ENCODE results near the gene EEPD1.
"Not testable (repeated sequence)": the region's sequence is repeated elsewhere in the genome, so short reads cannot be mapped to it uniquely, and the experiment has no call there.

The EEPD1 gene

DNA sequence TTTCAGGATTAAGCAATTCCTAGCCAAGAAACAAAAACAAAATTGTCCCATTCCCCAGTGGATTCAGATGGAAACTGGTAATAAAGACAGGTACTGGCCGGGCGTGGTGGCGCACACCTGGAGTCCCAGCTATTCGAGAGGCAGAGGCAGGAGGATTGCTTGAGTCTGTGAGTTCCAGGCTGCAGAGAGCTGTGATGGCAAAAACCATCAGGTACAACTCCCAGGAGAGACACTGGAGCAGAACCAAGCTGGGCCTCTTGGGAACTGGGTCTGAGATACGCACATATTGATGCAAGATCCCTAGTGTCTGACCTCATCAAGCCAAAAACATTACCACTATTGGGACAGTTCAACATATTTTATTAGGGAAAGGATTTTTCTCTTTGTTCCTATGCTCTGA, 152.6 kb downstream of the EEPD1 start:
- DNase-seq: no peak

DNA sequence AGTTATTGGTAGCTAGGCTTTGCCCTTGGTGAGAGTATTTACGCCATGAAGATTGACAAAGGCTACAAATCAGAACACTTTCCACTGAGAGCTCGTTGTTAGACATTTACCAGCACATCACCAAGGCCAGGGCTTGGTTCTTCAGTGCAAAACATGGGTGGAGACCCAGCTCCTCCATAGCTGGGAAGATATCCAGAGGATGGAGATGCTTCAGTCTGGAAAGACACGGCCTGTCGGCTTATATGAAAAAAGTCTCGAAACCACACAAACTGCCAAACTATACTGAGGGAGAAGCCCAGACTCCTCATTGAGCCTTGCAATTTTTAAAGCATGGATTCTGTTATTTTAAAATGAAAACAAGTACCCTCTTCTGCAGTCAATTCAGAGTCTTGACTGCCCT, 153.2 kb downstream of the EEPD1 start:
- DNase-seq: no peak

DNA sequence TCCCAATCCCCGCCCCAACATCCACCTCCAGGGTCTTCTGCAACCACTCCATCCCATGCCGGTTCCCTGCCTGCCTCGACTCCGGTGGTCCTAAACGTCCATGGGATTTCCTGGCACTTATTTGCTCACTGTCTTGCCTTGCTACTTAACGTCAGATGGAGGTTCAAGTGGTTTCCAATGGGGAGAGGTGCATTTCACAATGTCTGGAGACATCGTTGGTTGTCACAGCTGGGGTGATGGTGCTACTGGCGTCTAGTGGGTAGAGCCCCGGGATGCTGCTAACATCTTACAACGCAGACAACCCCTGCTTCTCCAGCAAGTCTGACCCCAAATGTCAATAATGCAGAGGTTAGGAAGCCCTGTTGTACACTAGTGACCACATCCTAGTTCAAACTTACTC, 153.7 kb downstream of the EEPD1 start:
- DNase-seq: no peak

DNA sequence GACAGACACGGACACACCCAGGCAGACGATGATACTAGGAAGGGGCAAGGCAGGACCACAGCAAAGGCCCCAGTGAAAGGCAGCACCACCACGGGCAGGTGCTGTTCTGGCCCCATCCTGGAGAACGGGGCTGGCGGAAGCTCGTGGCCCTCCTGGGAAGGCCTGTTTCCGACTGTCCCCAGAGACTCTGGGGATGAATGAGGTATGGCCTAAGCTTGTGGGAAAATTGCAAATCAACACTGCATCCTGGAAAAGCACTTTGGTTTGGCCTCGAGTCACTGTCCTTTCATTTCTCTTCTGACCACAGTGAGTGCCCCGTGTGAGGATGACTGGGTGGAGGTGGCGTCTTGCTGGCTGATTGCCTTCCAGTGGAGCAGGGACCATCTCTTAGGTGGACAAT, 155.0 kb downstream of the EEPD1 start:
- no peak for DNase-seq

DNA sequence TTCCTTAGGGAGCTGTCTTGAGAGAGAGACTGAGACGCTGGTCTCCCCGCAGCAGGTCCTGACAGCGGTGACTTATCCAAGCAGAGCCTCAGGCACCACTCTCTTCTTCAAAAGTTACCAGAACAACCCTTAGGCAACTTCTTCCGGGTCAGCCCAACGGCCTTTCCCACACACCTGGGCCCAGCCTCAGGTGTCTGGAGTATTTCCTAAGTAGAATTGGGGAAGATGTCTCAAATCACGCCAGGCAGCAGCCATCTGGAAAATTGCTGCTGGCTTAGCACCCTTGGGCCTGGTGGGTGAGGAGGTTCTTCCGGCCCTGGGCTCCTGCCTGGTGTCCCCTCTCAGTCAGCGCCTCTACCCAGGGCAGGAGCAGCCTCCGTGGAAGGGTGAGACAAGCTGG, 156.2 kb downstream of the EEPD1 start:
- no peak for DNase-seq

DNA sequence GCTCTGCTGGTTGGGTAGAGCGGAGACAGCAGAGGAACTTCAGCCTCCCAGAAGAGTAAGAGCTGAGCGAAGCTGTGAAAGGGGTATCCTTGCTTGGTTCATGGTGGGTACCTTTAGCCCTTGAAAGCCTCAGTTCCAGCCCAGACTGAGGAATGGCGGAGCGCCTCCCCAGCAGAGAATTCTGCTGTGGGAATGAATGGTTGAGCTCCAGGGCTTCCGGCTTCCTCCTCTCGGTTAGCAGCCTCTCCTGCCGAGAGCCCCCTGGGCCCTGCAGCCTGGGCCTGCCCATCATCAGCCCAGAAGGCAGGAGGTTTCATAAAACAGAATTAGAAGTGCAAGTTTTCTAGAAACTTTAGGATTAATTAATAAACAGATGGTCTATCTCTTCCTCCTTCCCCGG, 156.7 kb downstream of the EEPD1 start:
- no peak for DNase-seq

DNA sequence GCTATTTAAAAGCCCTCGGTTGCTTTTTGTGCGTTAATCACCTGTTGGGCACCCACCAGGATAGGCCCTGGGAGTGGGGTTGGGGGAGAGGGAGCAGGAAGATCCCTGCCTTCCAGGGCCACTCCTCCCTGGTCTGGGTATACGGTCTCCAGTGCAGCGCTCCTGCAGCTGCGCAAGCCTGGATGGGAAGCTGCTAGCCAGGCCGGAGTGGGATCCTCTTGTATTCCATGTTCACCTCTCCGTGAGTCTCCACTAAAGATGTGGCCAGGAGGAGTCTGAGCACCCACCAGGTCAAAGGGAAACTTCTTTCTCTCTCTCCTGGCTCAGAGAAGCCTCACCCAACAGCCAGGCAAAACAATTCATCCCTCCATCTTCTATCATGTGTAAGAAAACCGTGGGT, 157.8 kb downstream of the EEPD1 start:
- no peak for DNase-seq

DNA sequence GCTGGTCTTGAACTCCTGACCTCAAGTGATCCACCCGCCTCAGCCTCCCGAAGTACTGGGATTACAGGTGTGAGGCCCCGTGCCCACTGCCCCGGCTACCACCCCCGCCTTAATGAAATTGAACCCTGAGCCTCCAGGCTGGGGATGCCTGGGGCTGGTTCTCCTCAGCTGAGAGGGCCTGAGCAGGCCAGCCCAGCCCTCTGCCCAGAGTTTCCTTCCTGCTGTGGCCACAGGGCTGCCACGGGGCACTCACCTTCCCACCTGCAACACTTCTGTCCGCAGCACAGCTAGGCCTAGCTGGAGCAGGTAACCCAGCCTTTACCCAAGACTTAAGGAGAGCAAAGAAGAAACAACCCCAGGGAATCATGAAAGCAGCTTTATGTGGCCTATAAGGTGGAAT, 158.5 kb downstream of the EEPD1 start:
- DNase-seq: no peak

DNA sequence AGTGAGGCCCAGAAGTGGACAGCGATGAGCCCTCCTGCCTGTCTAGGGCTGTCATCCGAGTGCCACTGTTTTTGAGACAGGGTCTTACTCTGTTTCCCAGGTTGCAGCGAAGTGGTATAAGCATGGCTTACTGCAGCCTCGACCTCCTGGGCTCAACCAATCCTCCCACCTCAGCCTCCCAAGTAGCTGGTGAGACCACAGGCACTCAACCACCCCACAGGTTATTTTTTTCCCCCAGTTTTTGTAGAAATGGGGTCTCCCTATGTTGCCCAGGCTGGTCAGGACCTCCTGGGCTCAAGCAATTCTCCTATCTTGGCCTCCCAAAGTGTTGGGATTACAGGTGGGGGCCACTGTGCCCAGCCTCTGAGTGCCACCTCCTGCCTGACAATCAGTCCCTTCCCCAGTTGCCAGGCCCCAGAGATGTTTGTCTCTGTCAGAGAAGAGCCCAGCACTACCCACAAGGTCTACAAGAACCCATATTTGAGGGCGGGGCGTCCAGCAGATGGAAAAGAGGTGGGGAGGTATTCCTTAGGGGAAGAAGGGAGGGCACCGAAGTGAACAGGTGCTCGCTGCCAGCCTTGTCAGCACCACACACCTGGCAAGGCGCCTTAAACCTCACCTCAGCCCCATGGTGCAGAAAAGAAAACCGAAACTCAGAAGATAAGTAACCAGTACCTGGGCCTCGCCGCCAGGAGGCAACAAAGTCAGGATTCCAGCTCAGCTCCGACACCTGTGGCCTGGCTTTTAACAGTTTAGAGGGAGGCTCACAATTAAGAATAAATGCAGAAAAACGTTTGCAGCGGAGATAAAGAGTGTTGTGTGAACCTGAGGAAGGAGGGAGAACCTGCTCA, 159.2 kb downstream of the EEPD1 start:
- no peak for DNase-seq

DNA sequence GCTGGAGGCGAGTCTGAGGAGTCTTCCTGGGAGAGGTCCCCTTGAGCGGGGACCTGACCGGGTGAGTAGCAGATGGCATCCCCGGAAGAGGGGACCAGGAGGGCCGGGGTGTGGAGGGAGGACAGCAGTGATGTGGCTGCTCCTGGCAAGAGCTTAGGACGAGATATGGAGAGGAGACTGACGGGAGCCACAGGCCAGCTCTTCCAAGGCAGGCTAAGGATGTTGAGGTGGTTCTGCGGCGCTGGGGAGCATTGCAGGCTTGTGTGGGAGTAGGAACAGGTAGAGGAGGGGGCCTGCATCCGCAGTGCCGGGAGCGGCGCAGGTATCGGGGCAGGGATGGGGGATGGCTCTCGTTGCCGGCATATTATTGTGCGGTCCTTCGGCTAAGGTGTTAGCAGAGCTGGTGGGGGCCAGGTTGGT, 159.9 kb downstream of the EEPD1 start:
- DNase-seq: no peak

DNA sequence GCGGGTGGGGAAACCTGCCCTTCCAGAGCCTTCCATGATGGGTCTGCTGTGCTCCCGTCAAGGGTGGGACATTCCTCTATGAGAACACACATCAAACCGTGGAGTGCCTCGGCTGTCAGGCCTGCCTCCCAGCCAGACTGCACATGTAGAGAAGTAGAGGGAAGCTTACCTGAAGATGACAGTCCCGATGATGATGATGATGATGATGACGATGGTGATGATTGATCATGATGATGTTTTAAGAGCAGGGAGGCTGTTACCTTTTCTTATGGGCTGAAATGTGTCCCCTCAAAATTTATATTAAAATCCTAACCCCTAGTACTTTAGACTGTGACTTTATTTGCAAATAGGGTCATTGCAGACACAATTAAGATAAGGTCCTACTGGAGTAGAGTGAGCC, 160.6 kb downstream of the EEPD1 start:
- no peak for DNase-seq

DNA sequence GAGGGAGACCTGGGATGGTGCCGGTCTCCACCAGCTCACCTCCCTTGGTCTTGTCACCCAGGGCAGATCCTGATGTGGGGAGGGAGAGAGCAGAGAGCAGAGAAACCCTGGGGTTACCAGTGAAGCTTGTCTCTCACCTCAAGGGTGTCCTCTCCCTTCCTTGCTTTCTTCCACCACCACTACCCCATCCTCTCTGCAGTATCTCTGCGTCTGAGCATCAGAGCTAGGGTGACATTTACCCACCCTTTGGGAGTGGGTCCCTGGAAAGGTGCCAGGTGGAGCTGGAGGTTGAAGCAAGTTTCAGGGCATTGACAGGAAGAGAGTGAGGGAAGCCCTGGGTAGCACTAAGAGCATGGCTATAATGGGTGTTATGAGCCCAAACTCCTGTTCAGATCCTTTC, 161.4 kb downstream of the EEPD1 start:
- DNase-seq: no peak

DNA sequence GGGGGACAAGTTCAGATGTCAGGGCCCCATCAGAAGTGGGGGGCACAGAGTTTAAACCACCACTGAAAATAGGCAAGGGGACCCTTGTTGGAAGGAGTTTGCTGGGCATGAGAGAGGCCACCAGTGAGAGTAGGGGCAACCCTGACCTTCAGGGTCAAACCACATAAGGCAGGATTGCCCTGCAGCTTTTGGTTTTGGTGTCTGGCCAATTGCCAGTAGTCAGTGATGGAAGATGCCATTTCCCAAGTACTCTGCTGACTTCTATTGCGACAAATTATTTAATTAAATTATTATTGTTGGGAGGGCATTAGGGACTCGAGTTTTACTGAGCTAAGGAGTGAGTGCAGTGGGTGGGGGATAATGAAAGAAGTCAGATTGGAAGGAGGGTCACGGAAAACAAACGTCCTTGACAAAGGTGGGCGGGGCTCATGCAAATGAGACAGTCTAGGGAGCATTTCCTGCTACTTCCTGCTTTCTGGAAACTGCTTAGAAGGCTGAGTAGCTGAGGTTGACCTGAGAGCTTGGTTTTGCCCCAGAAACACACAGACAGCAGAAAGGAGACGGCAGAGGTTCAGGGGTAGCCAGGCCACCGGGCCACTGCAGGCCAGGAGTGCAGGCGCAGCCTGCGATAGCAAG, 162.4 kb downstream of the EEPD1 start:
- DNase-seq: no peak

DNA sequence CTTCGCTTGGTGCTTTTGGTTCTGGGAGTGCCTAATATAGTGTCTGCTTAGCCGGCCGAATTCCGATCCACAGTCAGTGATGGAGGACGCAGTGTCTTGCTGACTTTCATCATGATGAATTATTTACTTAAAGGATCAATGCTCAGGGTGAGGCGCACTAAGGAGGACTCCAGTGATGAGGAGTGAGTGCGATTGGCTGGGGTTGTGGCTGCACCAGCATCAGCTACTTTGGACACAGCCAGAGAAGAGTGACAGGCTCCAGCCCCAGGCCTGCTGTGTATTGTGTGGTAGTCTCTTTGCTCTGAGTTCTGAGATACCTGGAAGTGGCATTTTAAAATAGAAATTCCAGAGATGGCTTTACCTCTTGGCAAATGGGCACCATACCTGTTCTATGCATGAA, 163.3 kb downstream of the EEPD1 start:
- DNase-seq: no peak

DNA sequence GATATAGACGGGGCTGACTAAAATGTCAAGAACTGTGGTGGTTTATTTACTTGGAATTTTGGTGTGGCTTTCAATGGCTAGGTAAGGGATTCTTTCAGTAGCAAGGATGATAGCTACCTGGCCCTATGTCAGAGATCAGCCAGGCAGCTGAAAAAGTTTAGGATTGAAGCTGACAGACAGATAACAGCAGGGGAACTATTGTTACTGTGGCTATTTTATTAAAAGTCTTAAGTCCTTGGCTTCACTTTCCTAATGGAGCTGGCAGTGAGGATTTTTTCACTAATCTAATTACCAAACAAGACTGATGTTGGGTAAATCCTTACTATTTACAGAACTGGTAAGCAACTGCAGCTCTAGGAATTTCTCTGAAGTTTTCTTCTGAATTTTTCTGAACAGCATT, 164.2 kb downstream of the EEPD1 start:
- DNase-seq: no peak

DNA sequence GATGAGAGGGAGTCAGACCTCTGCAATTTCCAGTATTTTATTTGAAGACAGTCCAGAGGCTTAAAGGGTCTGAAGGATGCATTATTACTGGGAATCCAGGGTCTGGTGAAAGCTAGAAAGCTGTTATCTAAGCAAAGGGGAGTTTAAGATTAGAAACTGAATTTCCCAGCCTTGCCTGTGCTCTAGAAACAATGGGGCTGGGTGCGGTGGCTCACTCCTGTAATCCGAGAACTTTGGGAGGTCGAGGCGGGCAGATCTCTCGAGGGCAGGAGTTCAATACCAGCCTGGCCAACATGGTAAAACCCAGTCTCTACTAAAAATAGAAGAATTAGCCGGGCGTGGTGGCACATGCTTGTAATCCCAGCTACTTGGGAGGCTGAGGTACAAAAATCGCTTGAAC, 165.1 kb downstream of the EEPD1 start:
- no peak for DNase-seq

DNA sequence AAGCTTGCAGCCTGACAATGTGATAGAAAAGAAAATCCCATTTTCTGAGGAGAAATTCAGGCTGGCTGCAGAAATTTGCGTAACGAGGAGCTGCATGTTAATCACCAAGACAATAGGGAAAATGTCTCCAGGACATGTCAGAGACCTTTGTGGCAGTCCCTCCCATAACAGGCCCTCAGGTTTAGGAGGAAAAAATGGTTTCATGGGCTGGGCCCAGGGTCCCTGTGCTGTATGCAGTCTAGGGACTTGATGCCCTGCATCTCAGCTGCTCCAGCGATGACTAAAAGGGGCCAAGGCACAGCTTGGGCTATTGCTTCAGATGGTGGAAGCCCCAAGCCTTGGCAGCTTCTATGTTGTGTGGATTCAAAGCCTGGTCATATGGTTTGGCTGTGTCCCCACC, 168.2 kb downstream of the EEPD1 start:
- DNase-seq: not testable (repeated sequence)

DNA sequence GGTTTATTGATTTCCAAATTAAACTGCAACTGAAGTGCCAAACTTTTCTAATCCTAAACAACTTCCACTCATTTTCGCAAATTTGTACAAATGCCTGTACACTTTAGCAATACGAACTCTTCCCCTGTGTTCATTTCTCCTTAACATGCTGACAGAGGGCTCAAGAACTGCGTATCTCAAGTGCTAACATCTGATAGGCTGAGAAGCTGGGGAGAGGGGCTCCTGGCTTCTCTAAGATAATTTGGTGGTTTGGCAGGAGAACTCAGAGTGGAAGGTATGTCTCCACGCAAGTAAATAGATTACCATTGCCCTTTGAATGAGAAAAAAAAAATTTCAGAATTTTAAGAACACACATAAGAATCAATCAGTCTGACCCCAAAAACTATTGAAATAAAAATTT, 183.3 kb downstream of the EEPD1 start:
- DNase-seq: no peak

DNA sequence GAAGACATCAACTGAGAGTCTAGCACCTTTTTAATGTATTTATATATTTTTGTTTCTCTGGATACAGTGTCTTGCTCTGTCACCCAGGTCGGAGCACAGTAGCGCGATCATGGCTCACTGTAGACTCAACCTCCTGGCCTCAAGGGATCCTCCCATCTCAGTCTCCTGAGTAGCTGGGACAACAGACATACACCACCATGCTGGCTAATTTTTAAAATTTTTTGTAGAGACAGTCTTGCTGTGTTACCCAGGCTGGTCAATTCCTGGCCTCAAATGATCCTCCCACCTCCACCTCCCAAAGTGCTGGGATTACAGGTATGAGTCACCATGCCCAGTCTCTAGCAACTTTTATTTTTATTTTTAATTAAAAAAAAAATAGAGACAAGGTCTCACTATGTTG, 185.2 kb downstream of the EEPD1 start:
- DNase-seq: no peak

DNA sequence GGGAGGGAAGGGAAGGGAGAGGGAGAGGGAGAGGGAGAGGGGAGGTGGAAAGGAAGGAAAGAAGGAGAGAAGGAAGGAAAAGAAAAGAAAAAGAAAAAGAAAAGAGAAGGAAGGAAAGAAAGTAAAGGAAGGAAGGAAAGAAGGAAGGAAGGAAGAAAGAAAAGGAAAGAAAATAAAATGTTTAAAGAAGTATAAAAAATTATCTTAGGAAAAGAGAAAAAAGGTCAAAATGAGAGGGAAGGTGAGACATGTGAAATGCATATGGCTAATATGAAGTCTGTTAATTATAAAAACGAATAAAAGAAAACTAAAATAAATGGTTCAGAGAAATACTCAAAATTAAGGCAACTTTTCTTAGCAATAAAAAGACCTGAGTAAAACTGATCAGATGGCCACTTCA, 190.5 kb downstream of the EEPD1 start:
- no peak for DNase-seq

DNA sequence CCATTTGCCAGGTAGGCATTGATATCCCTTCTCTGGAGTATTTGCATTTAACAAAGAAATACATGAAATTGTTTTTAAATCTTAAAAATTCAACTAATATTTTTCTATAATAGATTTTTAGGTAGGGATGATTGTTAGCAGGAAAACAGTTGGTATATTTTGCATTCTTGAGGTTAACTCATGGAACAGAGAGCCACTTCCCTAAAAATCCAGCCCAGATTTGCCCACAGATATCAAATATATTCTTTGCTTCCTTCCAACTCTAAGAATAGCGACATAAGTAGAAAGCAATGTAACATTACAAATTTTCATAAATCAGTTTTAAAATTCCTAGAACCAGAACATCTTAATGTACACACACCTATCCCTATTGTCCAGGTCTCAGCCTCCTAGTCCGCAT, 191.6 kb downstream of the EEPD1 start:
- DNase-seq: no peak

DNA sequence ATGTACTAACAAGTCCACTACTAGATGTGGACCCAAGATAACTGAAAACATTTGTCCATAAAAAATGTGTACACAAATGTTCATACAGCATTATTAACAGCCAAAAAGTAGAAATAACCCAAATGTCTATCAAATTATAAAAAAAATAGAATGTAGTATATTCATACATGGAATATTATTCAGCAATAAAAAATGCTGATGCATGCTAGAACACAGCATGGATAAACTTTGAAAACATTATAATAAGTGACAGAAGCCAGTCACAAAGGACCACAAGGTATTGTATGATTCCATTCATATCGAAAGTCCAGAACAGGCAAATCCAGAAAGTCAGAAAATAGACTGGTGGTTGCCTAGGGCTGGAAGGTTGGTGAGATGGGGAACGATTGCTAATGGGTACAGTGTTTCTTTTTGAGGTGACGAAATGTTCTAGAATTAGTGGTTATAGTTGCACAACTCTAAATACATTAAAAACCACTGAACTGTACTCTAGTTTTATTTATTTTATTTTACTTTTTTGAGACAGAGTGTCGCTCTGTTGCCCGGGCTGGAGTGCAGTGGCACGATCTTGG, 193.3 kb downstream of the EEPD1 start:
- no peak for DNase-seq

DNA sequence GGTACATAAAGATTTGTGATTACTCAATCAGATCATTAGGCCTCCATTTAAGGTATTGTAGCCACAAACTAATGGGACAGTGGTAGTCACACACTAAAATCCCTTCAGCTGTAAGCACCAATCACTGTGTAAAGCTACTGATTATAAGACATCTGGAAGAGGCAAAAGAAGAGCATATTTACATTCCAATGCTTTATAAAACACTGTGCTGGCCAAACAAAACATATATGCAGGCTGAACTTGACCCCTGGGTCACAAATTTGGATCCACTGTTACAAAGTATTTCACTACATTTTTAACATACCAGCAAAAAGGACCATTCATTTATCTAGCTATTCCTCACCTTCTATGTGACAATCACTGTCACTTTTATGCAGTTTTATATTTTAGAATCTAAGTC, 195.2 kb downstream of the EEPD1 start:
- no peak for DNase-seq

DNA sequence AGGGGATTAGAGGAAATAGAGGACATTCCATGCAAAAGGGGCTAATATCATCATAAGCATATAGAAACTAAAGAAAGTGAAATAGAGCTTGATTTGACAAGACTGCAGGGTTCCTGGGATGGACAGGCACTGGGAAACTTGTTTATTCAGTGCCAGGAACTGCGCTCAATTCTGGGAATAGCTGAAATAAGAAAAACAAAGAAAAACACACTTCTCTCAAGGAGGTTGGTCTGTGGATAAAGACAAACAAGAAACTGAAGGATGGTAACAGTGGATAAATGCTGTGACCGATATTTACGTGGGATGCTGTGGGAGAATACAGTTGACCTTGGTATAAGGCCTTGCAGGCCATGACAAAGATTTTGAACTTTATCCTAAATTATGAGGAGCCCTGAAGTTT, 195.7 kb downstream of the EEPD1 start:
- DNase-seq: no peak

DNA sequence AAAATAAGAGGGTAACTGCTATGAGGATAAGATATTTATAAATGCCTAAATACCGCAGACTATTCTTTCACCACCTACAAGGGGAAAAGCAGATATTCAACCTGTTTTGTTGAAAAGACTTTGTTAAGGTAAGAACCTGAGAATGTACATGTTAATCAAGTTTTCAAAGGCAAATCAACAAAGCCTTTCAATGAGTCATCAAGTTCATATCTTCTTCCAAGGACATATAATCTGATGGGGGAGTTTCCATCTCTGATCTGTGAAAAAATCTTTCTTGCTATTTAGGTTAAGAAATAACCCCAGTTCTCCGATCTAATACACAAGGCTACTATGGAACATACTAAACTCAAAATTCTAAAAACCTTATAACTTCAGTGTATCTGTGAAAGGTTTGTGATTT, 196.6 kb downstream of the EEPD1 start:
- no peak for DNase-seq

Data from SHP77 (cell line).